Esophagus muscularis mucosa (tissue), 3 donors: ENCODE data around the gene TNFRSF25.

Source experiments
- POLR2A ChIP-seq: fragments of 450-650 bp; IDR thresholded peaks from one replicate; pipeline ENCODE4 v1.6.1; 2017; ENCODE audit warnings: antibody characterized with exemption, moderate library complexity, mild to moderate bottlenecking, low read depth
- TF ChIP-seq, protein P1 (sequence below), 3 experiments: fragments of 200-600 bp in 2 of 3; fragments of 450-650 bp in 1 of 3; sonication (generic) in 2 of 3; IDR thresholded peaks; one replicate each; pipeline ENCODE4 v1.5.1; 2017 to 2019; ENCODE audit warnings: antibody characterized with exemption in 3 of 3, mild to moderate bottlenecking in 2 of 3, moderate library complexity in 1 of 3

DNA sequence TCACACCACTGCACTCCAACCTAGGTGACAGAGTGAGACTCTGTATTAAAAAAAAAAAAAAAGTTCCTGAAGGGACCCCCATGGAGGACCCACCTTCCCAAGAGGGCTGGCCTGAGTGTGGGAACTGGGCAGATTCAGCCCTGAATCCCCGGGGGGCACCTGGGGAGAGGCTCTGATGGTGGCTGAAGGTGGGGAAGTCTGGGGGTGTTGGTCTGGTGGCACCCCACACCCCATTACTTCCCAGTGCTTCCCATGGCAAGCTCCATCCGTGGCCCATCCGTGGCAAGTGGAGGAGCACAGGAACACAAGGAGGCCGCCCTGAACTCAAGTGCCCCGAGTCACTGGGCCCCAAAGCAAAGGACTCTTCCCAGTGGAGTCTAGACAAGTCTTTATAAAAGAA, 778 bp upstream of the TNFRSF25 start:
- TF ChIP-seq, protein P1, sequence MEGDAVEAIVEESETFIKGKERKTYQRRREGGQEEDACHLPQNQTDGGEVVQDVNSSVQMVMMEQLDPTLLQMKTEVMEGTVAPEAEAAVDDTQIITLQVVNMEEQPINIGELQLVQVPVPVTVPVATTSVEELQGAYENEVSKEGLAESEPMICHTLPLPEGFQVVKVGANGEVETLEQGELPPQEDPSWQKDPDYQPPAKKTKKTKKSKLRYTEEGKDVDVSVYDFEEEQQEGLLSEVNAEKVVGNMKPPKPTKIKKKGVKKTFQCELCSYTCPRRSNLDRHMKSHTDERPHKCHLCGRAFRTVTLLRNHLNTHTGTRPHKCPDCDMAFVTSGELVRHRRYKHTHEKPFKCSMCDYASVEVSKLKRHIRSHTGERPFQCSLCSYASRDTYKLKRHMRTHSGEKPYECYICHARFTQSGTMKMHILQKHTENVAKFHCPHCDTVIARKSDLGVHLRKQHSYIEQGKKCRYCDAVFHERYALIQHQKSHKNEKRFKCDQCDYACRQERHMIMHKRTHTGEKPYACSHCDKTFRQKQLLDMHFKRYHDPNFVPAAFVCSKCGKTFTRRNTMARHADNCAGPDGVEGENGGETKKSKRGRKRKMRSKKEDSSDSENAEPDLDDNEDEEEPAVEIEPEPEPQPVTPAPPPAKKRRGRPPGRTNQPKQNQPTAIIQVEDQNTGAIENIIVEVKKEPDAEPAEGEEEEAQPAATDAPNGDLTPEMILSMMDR (IDR thresholded peaks at IDR 0.05): no peak
- TF ChIP-seq POLR2A: no peak
